H7 (cell line): ENCODE measurements around the gene CEP120. TPM values are rescaled to one million over a fixed set of nuclear protein-coding genes. Genes with fewer than 3 reads are reported as not detected.
"Not testable (repeated sequence)": the region's sequence is repeated elsewhere in the genome, so short reads cannot be mapped to it uniquely, and the experiment has no call there.

Experiments used
- DNase-seq: peaks from one replicate; pipeline ENCODE4 v3.0.0; 2012
- H3K27me3 ChIP-seq: 2 replicates; pipeline ENCODE4 v1.6.0; 2011; ENCODE audit warnings: mild to moderate bottlenecking, low read length; ENCODE audit not compliant: control insufficient read depth, insufficient read depth
- H3K36me3 ChIP-seq: replicated peaks from 2 replicates; pipeline ENCODE4 v1.5.1; 2011; ENCODE audit warnings: low read length; ENCODE audit not compliant: control insufficient read depth, insufficient read depth
- H3K4me3 ChIP-seq: 2 replicates; pipeline ENCODE4 v1.5.1; 2011; ENCODE audit warnings: low read depth, mild to moderate bottlenecking, control low read depth, low read length, moderate library complexity; ENCODE audit not compliant: insufficient read depth
- total RNA-seq: library from RNA; depleted of rRNA; stranded (reverse); fragments of >200 nt; shearing (Covaris generic); gene quantifications from 2 replicates; pipeline ENCODE4 v1.2.3, GENCODE V29; 2014

Gene CEP120
- total RNA-seq, 1 experiment from 2014 or later: 13.9 TPM

DNA sequence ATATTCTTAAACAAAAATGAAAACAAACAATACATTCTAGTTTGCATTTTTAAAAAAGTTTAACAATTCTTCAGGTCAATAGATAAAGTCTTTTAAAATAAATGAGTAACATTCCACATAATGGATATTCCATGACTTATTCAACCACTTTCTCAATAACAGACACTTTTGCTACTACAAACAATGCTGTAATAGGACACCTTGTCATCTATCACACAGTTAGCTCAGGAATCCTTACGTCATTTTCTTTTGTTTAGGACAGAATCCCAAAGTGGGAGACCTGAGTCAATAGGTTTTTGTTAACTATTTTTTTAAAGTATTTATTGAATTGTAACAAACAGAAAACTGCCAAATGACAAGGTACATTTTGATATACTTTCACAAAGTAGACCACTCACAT is 72.5 kb downstream of the CEP120 start:
- Histone ChIP-seq H3K4me3 (no peak overlapping the region), H3K36me3 (no peaks in the 10 kb centered on the region; the same call in 1 of the 2 replicates), H3K27me3 (no peaks in the 10 kb centered on the region)
- DNase-seq: no peak

DNA sequence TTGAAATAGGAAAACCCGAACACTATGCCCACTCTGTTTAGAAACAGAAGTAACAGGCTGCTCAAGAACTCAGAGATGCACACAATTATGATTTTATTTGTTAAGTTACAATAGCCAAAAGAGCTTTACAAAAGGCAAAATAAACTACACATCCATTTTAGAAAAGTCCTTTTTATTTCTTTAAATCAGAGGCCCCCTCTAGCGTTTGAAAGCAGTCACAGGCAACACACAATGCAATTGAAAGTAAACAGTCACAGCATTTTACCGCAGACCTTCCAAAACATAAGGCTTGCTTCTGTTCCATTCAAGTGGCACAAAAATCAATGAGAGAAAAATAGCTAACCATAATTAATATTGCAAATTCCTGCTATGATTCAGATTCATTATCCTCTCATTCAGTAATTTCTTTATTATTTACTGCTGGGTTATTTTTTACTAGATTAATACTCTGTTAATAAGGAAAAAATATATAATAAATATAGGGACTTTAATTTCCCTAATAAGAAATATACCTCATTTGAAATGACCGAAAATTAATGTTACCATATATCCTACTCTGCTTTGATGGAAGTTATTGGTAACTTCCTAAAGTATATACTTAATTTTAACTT is 78.3 kb downstream of the CEP120 start:
- no peak overlapping the region for H3K4me3 ChIP-seq
- peak; percentile 3 for DNase-seq
- H3K36me3 ChIP-seq: no peaks in the 10 kb centered on the region; the same call in 1 of the 2 replicates
- no peaks in the 10 kb centered on the region for H3K27me3 ChIP-seq

DNA sequence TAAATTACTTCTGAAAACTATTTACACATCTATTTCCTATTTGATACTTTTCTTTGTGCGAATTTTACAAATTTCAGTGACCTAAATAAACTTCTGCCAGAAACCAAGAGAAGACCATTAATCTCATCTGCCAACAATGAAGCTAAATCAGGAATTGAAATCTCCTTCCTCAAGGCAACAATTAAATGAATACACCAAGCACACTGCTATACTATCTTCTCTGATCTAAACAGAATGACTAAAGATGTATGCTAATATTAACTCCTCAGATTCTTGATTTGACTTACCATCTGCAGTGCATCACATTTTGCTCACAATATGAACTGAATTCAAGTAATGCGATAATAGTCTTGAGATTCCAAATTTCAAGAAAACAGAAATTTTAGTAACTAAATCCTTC is 82.3 kb downstream of the CEP120 start:
- DNase-seq: no peak
- no peaks in the 10 kb centered on the region for H3K36me3 ChIP-seq
- no peaks in the 10 kb centered on the region for H3K27me3 ChIP-seq
- H3K4me3 ChIP-seq: no peak overlapping the region

DNA sequence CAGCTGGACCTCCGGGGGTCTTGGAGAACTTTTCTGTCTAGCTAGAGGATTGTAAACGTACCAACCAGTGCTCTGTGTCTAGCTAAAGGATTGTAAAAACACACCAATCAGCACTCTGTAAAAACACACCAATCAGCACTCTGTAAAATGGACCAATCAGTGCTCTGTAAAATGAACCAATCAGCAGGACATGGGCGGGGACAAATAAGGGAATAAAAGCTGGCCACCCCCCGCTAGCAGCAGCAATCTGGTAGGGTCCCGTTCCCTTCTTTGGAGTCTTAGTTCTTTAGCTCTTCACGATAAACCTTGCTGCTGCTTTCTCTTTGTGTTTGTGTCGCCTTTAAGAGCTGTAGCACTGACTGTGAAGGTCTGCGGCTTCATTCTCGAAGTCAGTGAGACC is 114.8 kb downstream of the CEP120 start:
- not testable (repeated sequence) for H3K4me3 ChIP-seq, DNase-seq, H3K36me3 ChIP-seq, H3K27me3 ChIP-seq

DNA sequence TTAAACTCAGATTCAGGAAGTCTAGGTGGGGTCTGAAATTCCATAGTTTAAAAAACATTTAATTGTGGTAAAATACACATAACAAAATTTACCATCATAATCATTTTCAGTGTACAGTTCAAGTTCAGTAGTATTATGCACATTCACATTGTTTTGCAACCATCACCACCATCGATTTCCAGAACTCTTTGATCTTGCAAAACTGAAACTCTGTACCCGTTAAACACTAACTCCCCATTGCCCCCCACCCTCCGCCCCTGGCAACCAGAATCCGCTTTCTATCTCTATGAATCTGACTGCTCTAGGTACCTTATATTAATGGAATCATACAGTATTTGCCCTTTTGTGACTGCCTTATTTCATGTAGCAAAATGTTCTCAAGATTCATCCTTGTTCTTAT is 117.5 kb downstream of the CEP120 start:
- Histone ChIP-seq H3K4me3 (no peak overlapping the region), H3K36me3 (no peaks in the 10 kb centered on the region), H3K27me3 (no peaks in the 10 kb centered on the region)
- DNase-seq: no peak

DNA sequence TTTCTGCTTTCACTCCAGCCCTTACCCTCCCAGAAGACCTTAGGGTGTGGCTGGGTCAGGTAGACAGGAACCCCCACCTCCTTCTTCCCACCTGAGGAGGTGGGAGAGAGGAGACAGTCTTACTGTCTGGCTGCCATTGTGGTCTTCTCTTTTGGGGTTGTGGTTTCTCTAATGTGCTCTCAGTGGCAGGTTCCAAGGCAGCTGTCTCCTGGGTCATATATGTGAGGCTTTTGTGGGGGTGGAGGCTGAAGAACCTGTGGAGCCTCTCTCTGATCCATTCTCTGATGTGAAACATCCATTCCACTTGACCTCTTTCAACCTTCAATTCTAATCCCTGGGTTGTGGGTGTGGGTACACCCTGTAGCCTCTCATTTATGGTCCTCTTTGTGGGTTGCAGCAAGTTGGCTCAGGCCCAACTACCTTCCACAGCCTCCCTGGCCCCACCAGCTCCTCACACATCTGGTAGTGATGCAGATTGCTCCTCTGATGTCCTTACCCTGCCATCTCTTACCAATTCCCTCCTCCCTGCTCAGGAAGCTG is 118.4 kb downstream of the CEP120 start:
- no peak overlapping the region for H3K4me3 ChIP-seq
- no peak for DNase-seq
- H3K27me3 ChIP-seq: no peaks in the 10 kb centered on the region
- no peaks in the 10 kb centered on the region for H3K36me3 ChIP-seq

DNA sequence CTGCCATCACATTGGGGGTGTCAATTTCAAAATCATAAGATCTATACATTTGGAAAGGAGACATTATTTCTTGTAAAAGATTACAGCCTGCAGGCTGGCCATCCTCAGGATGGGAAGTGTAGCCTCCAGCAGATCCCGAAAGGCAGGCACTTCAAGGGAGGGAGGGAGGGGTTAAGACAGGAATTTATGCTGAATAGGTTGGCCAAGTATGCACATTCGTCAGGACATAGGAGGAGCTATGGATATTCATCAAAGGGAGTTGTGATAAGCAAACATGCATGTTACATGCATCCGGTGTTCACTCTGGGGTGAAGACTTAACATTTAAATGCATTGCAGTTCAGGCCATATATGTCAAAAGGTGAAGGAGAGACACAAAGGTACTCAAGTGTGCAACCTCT is 119.4 kb downstream of the CEP120 start:
- no peaks in the 10 kb centered on the region for H3K27me3 ChIP-seq
- no peak overlapping the region for H3K4me3 ChIP-seq
- no peaks in the 10 kb centered on the region for H3K36me3 ChIP-seq
- DNase-seq: no peak

DNA sequence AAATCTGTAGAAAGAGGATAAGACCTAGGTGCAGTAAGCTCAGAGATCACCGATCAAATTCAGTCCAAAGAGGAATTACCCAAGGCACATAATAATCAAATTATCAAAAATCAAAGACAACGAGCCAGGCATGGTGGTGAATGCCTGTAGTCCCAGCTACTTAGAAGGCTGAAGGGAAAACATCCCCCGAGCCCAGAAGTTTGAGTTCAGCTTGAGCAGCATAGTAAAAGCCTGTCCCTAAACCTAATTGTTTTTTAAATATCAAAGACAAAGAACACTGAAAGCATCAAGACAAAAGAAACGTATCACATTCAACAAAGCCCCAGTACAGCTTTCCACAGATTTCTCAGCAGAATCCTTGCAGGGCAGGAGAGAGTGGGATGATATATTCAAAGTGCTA is 122.9 kb downstream of the CEP120 start:
- no peak for DNase-seq
- no peaks in the 10 kb centered on the region for H3K36me3 ChIP-seq
- no peak overlapping the region for H3K4me3 ChIP-seq
- H3K27me3 ChIP-seq: no peaks in the 10 kb centered on the region

DNA sequence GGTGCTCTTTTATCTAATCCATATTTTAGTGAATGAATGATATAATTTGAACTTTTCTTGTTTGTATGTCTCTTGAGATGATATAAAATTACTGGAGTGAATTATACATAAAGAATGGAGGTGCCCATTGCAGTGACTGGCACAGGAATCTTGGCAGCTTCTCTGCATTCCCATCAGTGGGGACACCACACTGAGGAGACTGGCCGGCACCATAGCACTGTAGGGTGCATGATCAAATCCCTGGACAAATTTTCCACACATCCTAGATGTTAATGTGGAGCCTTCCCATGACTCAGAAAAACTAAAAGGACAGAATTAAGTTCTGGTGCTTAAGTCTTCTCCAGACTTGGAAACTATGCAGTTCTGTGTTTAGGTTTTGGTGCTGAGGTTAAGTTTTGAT is 124.1 kb downstream of the CEP120 start:
- Histone ChIP-seq H3K27me3 (no peaks in the 10 kb centered on the region), H3K4me3 (no peak overlapping the region), H3K36me3 (no peaks in the 10 kb centered on the region)
- no peak for DNase-seq

DNA sequence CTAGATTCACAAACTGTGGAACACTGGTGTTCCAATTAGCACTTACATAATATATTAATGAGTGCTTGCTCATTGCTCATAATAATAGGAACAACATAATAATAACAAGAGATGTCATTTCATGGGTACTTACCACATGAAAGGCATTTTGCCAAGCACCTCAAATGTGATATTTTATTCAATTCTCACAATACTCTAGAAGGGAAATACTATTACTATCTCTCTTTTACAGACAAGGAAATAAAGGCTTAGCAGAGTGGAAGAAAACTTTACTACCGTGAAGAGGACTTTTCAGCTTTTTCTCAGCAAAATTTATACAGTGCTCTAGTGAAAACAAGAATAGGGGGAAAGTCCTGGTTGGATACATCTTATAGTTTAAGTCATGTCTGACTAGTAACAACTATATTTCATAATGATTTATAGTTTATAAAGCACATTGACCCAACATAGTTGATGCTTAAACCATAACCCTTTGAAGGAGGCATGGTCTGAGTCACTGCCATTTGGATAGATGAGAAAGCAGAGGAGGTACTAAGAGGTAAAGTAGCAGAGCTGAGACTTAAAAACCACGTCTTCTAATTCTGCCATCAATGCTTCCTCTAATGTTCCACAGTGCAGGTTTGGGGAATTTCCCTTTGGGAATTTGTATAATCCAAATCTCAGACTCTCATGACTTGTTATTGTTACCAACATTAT is 124.7 kb downstream of the CEP120 start:
- Histone ChIP-seq H3K4me3 (no peak overlapping the region), H3K27me3 (no peaks in the 10 kb centered on the region), H3K36me3 (no peaks in the 10 kb centered on the region)
- DNase-seq: no peak

DNA sequence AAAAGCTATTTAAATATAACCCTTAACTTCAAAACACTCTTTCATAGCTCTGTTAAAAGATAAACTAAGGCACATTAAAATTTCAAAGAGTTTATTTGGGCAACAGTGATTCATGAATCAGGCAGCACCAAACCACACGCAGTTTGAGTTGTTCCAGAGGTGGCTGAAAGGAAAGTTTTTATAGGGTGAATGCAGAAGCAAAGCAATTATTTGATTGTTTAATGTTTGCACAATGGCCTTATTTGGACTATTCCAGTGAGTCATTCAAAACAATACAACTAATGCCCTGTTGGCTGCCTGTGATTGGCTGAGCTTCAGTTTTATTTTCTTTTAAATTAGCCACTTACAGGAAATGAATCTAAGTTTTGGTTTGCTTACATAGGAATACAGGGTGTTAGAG is 125.3 kb downstream of the CEP120 start:
- DNase-seq: no peak
- no peak overlapping the region for H3K4me3 ChIP-seq
- H3K36me3 ChIP-seq: no peaks in the 10 kb centered on the region
- no peaks in the 10 kb centered on the region for H3K27me3 ChIP-seq

DNA sequence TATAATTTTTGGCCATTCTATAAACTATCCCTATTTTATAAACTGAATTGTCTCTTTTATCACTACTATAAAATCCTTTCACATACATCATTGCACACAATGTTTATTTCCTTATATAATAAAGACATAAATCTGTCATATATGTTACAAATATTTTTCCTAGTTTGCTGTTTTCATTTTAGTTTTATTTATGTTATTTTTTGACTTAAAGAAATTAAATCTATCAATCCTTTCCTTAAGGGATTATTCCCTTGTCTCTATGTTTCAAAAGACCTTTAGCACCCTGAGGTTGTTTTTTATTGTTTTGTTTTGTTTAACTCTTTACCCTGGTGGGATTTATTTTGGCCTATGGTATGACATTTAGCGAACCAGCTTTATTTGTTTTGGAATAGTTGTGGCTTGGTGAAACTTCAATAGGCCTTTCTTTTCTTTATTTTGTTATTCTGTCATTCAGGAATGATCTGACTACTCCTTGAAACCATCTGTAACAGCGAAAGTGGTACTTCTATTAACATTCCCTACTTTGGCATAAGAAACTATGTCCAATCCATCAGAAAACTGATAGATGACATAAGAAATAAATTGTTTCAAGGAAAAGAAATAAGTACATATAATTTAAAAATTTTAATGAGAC is 125.9 kb downstream of the CEP120 start:
- Histone ChIP-seq H3K4me3 (no peak overlapping the region), H3K27me3 (no peaks in the 10 kb centered on the region), H3K36me3 (no peaks in the 10 kb centered on the region)
- no peak for DNase-seq
